NCI-H1694 treated with DMSO at 0.1 percent for 48 hours (cell line): ENCODE data around the gene ERVH48-1.
"Not testable (repeated sequence)": the region's sequence is repeated elsewhere in the genome, so short reads cannot be mapped to it uniquely, and the experiment has no call there.

Experiments
- DNase-seq: peaks from one replicate; lab custom pipeline; 2025; lab: John Stamatoyannopoulos, UW

ERVH48-1 gene

DNA sequence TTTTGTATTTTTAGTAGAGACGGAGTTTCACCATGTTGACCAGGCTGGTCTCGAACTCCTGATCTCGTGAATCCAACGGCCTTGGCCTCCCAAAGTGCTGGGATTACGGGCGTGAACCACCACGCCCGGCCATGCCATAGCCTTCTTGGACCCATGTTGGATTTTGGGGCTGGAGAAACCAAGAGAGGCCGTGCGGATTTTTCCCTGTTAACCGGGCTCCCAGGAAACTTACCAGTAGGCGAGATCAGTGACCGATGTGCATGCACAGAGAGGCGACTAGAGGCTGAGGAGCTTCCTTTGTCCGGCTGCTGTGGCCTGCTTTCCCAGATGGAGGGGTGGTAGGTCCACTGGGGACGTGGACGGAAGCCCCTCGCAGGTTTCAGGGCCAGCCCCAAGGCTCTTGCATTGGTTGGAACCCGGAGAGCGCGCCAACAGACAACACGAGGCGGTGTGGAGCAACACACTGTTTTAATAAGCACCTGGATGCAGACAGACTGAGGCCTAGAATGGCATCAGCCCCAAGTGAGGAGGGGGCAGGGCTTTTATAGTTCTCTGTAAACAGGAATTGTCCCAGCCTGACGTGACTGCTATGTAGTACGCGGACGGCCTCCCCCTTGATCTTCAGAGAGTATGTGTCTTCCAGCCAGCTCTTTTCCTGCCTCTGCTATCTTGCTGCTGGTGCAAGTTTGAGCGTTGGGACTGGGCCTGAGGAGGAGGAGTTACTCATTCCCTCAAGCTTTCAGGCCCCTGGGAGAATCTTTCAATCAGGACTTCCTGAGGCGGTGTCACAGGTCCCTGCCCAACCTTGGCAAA, at the start of gene ERVH48-1:
TSS of gene ERVH48-1 (minus strand) at position 517 of the 813 bp plus-strand sequence. CDS start 6,624 bp downstream, outside the sequence.
- DNase-seq = no peak

DNA sequence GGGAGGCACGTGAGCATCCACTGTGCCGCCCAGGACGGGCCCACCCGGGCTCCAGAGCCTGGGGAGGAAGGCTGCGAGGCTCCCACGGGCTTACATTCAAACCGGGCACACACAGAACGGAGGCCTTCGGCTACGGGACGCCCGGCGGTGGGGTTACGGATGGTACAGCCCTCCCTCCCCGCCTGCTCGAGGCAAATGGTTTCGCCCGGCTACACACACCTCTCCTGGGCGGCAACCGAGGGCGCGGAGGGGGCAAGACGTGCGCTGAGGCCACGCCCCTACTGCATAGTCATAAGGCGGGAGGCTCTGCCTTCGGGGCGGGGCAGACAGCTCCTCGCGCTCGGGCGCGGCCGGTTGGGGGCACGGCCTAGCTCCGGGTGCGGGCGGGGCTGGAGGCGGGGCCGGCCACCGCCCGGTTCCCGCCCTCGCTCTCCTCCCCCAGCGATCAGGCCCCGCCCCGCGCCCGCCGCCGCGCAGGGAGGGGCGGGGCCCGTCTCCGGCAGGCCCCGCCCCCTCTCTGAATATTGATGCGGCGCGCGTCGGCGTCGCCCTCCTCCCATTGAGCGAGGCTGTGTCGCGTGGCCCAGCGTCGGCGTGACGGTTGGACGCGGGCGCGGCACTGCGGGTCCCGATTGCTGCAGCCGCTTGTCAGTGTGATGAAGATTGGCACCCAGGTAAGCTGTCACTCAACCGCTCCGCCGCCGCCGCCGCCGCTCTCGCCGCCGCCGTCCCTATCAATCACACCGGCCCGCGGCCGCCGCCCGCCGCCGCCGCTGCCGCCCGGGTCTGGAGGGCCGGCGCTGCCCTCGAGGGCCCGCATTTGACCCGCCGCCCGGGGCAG, 48.8 kb upstream of the ERVH48-1 start, which contains the start of gene PKNOX1:
TSS of gene PKNOX1 (plus strand) at position 572 of the 841 bp plus-strand sequence. CDS start 29,820 bp downstream, outside the sequence.
- peak; percentile 98 for DNase-seq

DNA sequence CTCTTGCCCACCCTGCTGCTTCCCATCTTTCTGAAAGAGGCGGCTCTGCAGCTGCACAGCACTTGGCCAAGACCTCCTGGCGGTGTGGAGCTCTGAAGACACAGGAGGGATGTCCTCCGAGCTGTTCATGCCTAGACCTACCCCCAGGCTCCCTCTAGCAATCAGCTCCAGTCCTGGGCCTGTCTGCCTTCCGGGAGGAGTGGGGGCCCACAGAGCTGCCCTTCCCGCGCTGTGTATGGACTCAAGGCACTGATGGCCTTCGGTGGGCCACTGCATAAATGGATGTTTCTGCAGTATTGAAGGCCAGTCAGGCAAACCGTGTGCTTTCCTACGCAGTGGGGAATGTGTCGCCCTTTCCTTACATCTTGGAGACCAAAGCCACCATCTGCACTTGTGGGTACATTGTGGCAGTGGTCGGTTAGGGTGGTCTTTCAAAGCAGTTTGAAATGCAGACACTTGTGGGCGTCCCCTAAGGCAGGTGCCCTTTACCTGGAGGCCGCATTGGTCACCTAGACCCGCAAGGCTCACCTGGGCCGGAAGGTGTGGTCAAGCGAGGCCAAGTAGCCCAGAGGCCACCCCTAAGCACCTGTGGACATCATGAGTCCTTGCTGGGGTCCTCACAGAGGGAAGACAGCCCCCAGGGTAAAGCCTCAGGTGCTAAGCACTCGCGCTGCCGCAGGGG, 48.0 kb upstream of the ERVH48-1 start:
- no peak for DNase-seq

DNA sequence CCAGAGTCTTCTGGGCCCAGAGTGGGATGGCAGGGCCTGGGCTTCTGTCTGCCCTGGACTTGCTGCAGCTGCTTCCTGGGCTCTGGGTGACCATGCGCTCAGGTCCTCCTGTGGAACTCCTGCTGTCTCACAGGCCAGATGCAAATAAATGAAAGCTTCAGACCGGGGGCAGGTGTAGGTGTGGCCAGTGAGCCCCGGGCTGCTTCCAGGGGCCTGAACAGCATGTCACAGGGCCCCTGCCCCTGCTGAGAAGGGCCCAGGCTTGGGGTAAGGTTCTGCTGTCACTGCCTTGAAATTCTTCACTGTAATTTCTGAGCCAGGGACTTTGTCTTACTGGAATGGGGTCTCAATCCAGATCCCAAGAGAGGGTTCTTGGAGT, 46.5 kb upstream of the ERVH48-1 start:
- DNase-seq = no peak

DNA sequence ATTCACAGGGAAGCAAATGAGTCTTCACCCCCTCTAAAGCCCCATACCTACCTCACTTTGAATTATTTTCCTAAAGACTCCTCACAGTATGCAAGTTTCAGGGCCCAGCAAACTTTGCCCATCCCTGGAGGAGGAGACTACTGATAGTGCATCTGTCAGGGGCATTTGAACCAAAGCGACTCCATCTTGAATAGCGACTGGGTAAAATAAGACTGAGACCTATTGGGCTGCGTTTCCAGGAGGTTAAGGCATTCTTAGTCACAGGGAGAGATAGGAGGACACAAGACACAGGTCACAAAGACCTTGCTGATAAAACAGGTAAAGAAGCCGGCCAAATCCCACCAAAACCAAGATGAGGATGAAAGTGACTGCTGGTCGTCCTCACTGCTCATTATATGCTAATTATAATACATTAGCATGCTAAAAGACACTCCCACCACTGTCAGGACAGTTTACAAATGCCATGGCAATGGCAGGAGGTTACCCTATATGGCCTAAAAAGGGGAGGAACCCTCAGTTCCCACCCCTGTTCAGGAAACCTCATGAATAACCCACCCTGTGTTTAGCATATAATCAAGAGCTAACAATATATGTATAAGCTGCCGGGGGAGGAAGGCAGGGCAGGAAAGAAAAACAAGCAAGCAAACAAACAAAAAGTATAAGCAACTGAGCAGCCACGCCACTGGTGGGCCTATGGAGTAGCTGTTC, 45.7 kb upstream of the ERVH48-1 start:
- DNase-seq = no peak

DNA sequence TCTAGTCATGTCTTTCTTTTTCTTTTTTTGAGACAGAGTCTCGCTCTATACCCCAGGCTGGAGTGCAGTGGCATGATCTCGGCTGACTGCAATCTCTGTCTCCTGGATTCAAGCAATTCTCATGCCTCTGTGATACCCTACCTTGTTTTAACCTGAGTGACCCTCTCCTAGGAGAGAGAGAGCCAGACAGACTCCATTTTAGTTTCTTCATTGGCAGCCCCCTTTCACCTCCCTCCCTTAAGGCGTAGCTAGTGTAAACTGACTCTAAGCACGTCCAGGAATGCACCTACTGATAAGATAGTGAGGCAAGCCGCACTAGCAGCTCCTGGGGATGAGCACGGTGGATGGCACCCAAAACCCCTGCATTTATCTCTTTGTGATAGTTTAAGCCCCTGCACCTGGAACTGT, 43.8 kb upstream of the ERVH48-1 start:
- DNase-seq = no peak

DNA sequence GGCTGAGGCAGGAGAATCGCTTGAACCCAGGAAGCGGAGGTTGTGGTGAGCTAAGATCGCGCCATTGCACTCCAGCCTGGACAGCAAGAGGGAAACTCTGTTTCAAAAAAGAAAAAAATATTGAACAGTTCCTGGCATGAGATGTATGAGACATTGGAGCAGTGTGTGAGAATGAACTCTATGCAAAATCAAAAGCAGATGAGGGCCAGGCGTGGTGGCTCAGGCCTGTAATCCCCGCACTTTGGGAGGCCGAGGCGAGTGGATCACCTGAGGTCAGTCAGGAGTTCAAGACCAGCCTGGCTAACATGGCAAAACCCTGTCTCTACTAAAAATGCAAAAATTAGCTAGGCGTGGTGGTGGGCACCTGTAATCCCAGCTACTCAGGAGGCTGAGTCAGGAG, 42.2 kb upstream of the ERVH48-1 start:
- not testable (repeated sequence) for DNase-seq

DNA sequence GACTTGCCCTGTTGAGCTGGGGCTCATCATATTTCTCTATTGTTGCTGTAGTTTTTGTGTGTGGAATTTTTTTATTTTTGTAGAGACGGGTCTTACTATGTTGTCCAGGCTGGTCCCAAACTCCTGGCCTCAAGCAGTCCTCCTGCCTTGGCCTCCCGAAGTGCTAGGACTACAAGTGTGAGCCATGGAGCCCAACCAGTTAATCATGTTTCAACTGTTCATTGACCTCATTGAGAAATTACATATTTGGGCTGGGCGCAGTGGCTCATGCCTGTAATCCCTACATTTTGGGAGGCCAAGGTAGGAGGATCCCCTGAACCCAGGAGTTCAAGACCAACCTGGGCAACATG, 39.8 kb upstream of the ERVH48-1 start:
- no peak for DNase-seq

DNA sequence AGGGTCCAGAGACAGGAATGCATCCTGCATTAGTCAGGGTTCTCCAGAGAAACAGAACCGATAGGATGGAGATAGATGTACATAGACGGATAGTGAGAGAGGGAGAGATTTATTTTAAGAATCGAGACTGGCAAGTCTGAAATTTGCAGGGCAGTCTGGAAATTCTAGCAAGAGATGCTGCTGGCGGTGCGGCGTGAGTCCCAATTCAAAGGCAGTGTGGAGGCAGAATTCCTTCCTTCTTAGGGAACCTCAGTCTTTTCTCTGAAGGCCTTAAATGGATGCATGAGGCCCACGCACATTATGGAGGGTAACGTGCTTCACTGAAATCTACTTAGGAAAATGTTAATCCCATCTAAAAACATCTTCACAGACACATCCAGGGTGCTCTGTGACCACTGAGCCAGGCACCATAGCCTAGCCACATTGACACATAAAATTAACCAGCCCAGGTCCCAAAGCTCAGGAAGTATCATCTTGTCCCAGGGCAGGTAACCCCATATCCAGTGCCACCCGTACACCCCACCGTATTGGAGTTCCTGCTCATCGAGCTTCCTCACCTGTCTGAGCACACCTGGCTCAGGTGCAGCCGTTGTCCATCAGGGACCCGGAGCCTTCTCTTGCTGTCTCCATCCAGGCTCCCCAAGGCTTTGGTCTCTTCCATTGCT, 39.2 kb upstream of the ERVH48-1 start:
- DNase-seq = no peak

DNA sequence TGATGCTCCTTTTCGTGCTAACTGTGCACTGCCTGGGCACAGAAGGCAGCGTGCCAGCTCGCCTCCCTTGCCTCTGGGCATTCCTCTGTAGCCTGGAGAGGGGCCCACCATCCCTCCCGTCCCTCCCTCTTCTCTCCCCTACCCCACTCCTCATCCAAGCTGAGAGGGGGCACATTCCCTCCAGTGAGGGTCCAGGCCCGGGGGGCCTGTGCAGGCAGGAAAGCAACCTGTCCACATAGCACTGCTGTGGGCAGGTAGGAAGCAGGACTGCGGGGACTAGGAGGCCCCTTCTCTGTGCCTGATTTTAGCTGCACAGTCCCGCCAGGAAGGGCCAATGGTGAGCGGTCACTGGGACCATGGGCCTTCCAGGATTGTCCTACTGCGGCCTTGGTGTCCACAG, 38.7 kb upstream of the ERVH48-1 start:
- DNase-seq = no peak

DNA sequence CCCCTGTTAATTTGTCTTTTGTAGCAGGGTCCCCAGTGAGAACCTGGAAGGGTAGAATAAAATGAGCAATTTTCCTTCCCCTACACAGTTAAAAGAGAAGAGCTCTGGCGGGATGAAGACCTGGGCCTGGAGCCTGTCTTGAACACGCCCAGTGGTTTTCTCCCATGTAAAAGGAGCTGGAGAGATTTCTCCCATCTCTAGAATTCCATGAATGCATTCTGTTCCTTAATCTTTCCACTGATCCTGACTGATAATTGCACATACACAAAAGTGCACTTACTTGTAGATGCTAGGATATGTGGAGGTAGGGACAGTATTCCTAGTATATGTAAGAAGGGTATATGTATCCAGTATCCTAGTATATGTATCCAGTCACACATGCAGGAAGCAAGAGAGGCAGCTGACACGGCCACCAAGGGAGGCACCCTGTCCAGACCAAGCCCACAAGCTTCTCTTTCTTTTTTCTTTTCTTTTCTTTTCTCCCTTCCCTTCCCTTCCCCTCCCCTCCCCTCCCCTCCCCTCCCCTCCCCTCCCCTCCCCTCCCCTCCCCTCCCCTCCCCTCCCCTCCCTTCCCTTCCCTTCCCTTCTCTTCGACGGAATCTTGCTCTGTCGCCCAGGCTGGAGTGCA, 37.1 kb upstream of the ERVH48-1 start:
- no peak for DNase-seq

DNA sequence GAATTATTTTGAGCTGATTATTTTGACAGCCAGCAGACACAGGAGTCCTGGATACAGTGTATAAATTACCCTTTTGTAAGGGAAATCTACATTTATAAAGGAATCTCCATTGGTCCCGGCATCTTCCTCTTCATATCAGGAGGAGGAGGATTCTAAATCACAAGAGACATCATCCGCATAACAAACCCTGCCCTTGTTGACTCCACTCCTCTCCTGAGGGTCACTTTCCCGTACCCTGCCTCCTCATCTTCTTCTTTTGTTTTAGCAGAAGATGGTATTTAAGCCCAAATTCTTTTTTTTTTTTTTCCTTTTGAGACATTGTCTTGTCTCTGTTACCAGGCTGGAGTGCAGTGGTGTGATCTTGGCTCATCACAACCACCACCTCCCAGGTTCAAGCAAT, 34.3 kb upstream of the ERVH48-1 start:
- DNase-seq = no peak

DNA sequence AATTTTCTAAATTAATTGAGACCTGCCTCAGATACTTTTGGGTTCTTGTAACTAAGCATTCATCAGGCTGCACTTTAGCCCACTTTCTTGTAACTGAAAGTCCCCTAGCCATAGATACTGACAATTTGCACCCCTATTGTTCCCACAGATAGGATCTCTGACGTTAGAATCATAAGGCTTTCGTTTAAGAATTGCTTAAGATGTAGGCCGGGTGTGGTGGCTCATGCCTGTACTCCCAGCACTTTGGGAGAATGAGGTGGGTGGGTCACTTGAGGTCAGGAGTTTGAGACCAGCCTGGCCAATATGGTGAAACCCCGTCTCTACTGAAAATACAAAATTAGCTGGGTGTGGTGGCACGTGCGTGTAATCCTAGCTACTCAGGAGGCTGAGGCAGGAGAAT, 32.7 kb upstream of the ERVH48-1 start:
- not testable (repeated sequence) for DNase-seq

DNA sequence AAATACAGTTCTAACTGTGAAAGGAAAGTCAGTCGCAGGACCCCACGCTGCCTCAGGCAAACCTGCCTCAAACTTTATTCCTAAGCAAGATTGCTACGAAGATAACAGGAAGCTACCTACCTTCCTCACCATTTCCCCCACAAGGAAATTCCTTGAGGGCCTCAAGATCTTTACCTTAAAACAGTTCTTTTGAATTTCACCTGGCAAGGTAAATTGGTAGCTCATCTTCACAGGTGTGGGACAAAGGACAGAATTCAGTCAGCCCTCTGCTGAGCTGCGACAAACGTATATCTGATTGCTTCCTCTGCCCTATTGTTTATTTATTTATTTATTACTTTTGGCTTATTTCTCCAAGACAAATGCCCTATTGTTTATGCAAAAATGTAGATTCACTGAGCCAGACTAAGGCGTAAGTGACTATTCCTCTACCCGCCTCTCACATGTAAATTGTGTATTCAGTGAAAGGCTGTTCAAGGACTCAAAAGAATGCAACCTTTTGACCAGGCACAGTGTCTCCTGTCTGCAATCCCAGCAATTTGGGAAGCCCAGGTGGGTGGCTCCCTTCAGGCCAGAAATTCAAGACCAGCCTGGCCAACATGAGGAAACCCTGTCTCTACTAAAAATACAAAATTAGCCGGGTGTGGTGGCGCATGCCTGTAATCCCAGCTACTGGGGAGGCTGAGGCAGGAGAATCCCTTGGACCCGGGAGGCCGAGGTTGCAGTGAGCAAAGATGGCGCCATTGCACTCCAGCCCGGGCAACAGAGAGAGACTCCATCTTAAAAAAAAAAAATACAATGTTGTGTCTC, 31.6 kb upstream of the ERVH48-1 start:
- no peak for DNase-seq

DNA sequence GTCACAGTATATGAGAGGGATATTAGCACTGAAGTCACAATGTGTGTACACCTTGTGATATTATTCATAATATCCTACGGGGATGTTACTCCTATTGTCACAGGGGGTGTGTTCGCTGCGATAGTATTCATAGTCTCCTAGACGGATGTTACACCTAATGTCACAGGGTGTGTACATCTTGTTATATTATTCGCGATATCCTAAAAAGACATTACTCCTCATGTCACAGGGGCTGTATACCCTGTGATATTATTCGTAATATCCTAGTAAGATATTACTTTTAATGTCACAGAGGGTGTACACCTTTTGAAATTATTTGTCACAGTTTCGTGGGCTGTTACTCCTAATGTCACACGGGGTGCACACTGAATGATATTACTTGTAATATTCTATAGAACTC, 25.8 kb upstream of the ERVH48-1 start:
- not testable (repeated sequence) for DNase-seq

DNA sequence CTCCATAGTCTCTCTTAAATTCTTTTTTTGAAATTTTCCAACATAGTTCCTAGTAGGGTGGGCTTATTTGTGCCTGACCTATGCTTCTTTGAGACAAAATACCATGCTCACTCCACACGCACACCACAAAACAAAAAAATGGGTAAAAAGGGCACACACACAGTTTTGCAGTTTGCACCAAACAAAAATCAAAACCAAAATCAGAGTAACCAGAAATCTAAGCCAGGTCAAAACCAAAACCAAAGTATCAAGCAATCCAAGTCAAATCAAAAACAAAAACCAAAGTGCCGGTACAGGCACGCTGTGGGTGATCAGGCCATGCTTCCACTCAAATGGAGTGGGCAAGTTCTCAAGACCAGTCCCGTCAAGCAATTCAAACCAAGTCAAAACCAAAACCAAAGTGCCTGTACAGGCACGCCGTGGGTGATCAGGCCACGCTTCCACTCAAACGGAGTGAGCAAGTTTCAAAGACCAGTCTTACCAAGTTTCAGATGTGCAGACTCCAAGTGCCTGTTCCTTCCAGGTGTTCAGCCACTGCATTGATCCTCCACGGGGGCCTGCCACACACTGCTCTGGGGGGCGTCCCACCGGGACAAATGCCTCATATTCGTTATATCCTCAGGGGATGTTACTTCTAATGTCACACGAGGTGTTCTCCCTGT, 23.8 kb upstream of the ERVH48-1 start:
- DNase-seq = not testable (repeated sequence)

DNA sequence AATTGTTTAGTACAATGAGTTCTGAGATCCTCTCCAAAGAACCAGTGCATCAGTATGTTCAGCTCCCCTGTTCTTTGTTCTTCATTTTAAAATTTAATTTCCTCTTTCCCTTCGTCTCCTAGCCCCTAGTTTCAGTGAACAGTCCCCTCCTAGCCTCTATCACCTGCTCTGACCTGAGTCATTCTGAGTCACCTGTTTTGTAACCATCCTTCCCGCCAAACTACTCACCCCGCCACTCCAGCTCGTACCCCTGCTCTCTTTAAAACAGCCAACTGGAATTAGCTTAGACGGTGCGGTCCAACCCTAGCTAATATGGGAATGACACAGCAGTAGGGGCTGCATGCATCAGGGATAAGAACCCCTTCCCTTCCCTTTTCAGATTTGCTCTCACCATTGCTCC, 16.8 kb upstream of the ERVH48-1 start:
- no peak for DNase-seq

DNA sequence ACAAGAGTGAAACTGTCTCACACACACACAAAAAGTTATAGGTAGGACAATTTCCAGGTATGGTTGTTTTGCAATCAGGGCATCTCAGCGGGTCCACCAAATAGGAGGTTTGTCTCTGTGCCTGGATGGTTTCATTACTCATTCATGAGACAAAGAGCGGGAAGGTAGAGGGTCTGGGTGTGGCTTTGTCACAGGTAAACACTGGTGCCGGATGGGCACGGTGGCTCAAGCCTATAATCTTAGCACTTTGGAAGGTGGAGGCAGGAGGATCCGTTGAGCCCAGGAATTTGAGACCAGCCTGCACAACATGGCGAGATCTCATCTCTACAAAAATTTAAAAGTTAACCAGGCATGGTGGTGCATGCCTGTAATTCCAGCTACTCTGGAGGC, 16.3 kb upstream of the ERVH48-1 start:
- DNase-seq = no peak

DNA sequence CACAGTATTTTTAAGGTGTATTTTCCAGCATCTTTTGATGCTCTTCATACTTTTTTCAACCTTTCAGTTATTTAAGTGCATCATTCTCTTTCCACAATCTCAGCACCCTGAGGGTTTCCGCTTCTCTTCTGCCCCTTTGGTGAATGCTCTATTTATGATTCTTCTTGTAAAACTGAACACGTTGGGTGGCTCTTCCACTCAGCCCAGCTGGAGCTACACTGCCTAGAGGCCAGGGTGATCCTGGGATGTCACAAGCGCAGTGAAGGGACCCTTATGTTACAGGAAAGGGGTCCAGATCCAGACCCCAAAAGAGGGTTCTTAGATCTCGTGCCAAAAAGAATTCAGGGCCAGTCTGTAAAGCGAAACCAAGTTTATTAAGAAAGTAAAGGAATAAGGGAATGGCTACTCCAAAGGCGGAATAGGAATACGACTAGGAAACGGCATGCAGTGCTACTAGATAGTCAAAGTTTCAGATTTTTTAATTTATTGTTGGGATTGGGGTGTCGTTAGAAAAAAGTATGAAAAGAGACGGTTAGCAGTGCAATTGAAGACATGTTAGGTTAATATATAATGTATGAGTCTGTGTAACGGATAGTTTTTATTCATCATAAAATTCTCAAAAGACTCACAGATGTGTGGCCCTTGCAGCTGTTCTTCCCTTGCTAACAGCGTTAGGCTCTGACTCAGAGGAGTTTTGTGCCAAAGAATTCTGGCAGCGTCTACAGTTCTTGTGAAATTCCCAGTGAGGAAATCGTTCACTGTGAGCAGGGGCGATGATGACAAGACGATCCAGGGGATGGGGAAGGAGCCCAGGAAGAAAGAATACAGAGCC, 14.4 kb upstream of the ERVH48-1 start:
- peak; percentile 9 for DNase-seq
